Neural progenitor cell (in vitro differentiated cells): ENCODE data around the gene CCSER1. TPM values are rescaled to one million over a fixed set of nuclear protein-coding genes. Genes with fewer than 3 reads are reported as not detected.

ENCODE experiments used
- DNase-seq: peaks from one replicate; pipeline ENCODE4 v3.0.0-alpha.2; 2016; ENCODE audit warnings: low spot score
- H2AFZ ChIP-seq: fragments of 200-600 bp; sonication (generic); replicated peaks from 2 replicates; pipeline ENCODE4 v1.6.1; 2016; ENCODE audit warnings: antibody characterized with exemption
- H3F3A ChIP-seq: fragments of 200-600 bp; sonication (generic); 2 replicates; pipeline ENCODE4 v1.6.1; 2016; ENCODE audit warnings: antibody characterized with exemption, low read depth
- H3K27ac ChIP-seq: fragments of 200-600 bp; sonication (generic); 2 replicates; pipeline ENCODE4 v1.5.1; 2016; ENCODE audit warnings: mild to moderate bottlenecking
- H3K27me3 ChIP-seq: fragments of 200-600 bp; sonication (generic); 2 replicates; pipeline ENCODE4 v1.6.1; 2016; ENCODE audit warnings: mild to moderate bottlenecking, moderate library complexity
- H3K36me3 ChIP-seq: fragments of 200-600 bp; sonication (generic); 2 replicates; pipeline ENCODE4 v1.5.1; 2016
- H3K4me1 ChIP-seq: fragments of 200-600 bp; sonication (generic); 2 replicates; pipeline ENCODE4 v1.6.1; 2016; ENCODE audit warnings: mixed run types
- H3K4me2 ChIP-seq: fragments of 200-600 bp; sonication (generic); 2 replicates; pipeline ENCODE4 v1.6.1; 2016
- H3K4me3 ChIP-seq: fragments of 200-600 bp; sonication (generic); 2 replicates; pipeline ENCODE4 v1.5.1; 2016
- H3K79me2 ChIP-seq: fragments of 200-600 bp; sonication (generic); 2 replicates; pipeline ENCODE4 v1.6.1; 2016; ENCODE audit warnings: low read depth
- H3K9ac ChIP-seq: fragments of 200-600 bp; sonication (generic); 2 replicates; pipeline ENCODE4 v1.6.1; 2016
- H3K9me3 ChIP-seq: fragments of 200-600 bp; sonication (generic); 2 replicates; pipeline ENCODE4 v1.5.1; 2016; ENCODE audit warnings: low read depth
- H4K20me1 ChIP-seq: fragments of 200-600 bp; sonication (generic); 2 replicates; pipeline ENCODE4 v1.6.1; 2016; ENCODE audit warnings: low read depth
- H3K27ac Mint-ChIP-seq: 3 replicates; pipeline ENCODE4 v1.8.0; 2021; ENCODE audit warnings: mixed read lengths
- H3K27me3 Mint-ChIP-seq: 2 replicates; pipeline ENCODE4 v1.8.0; 2022; ENCODE audit warnings: low read depth, mild to moderate bottlenecking, inconsistent platforms, moderate library complexity, mixed read lengths; ENCODE audit not compliant: insufficient read depth
- H3K36me3 Mint-ChIP-seq: 3 replicates; pipeline ENCODE4 v1.8.0; 2021; ENCODE audit warnings: mixed read lengths
- H3K4me1 Mint-ChIP-seq: 3 replicates; pipeline ENCODE4 v1.8.0; 2021; ENCODE audit warnings: mixed read lengths
- H3K4me3 Mint-ChIP-seq: 3 replicates; pipeline ENCODE4 v1.8.0; 2021; ENCODE audit warnings: mild to moderate bottlenecking, moderate library complexity, mixed read lengths
- H3K9me3 Mint-ChIP-seq: 3 replicates; pipeline ENCODE4 v1.8.0; 2020; ENCODE audit warnings: mixed read lengths
- EZH2 ChIP-seq: fragments of 200-600 bp; sonication (generic); IDR thresholded peaks from 2 replicates; pipeline ENCODE4 v1.6.1; 2017; ENCODE audit warnings: antibody characterized with exemption, mild to moderate bottlenecking, moderate library complexity
- EZH2phosphoT487 ChIP-seq: fragments of 200-600 bp; sonication (generic); IDR thresholded peaks from 2 replicates; pipeline ENCODE4 v1.6.1; 2017; ENCODE audit warnings: antibody characterized with exemption
- total RNA-seq: library from RNA; depleted of rRNA; stranded (reverse); fragments of >200 nt; gene quantifications from 2 replicates; pipeline ENCODE4 v1.2.3, GENCODE V29; 2015; ENCODE audit warnings: low replicate concordance
- TF ChIP-seq, protein P1 (sequence below): fragments of 200-600 bp; sonication (generic); IDR thresholded peaks from 2 replicates; pipeline ENCODE4 v1.5.1; 2017; ENCODE audit warnings: antibody characterized with exemption, mild to moderate bottlenecking

CCSER1 gene
- total RNA-seq, 1 donor from 2014 or later = 0.77 TPM

GRCh38 chr4:90081432-90082144 is 45.6 kb upstream of the CCSER1 start:
- no peaks in the 10 kb centered on the region for H3K9me3 ChIP-seq
- DNase-seq = no peak
- H3K4me1 ChIP-seq = peaks cover 8% of the 10 kb centered on the region
- H3K4me2 ChIP-seq = no peak overlapping the region
- H3K27me3 Mint-ChIP-seq = peaks cover 4% of the 10 kb centered on the region
- no peaks in the 10 kb centered on the region for H3F3A ChIP-seq
- no peak overlapping the region for H3K27ac ChIP-seq
- H3K36me3 Mint-ChIP-seq = no peaks in the 10 kb centered on the region
- TF ChIP-seq EZH2 (no peak), EZH2phosphoT487 (no peak)
- TF ChIP-seq, protein P1, sequence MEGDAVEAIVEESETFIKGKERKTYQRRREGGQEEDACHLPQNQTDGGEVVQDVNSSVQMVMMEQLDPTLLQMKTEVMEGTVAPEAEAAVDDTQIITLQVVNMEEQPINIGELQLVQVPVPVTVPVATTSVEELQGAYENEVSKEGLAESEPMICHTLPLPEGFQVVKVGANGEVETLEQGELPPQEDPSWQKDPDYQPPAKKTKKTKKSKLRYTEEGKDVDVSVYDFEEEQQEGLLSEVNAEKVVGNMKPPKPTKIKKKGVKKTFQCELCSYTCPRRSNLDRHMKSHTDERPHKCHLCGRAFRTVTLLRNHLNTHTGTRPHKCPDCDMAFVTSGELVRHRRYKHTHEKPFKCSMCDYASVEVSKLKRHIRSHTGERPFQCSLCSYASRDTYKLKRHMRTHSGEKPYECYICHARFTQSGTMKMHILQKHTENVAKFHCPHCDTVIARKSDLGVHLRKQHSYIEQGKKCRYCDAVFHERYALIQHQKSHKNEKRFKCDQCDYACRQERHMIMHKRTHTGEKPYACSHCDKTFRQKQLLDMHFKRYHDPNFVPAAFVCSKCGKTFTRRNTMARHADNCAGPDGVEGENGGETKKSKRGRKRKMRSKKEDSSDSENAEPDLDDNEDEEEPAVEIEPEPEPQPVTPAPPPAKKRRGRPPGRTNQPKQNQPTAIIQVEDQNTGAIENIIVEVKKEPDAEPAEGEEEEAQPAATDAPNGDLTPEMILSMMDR = no peak
- no peak overlapping the region for H3K9ac ChIP-seq
- H3K27ac Mint-ChIP-seq = no peak overlapping the region
- H3K4me3 ChIP-seq = no peak overlapping the region
- H3K4me3 Mint-ChIP-seq = no peak overlapping the region
- no peak overlapping the region for H2AFZ ChIP-seq
- peaks cover 12% of the 10 kb centered on the region for H3K4me1 Mint-ChIP-seq
- no peaks in the 10 kb centered on the region for H4K20me1 ChIP-seq
- H3K36me3 ChIP-seq = no peaks in the 10 kb centered on the region
- H3K9me3 Mint-ChIP-seq = no peaks in the 10 kb centered on the region
- H3K27me3 ChIP-seq = no peaks in the 10 kb centered on the region
- H3K79me2 ChIP-seq = no peaks in the 10 kb centered on the region

- Histone ChIP-seq H3K4me1 (peaks cover 3% of the 10 kb centered on the region), H3K27ac (no peak overlapping the region), H3K9ac (no peak overlapping the region), H3F3A (no peaks in the 10 kb centered on the region), H3K36me3 (no peaks in the 10 kb centered on the region), H3K9me3 (no peaks in the 10 kb centered on the region), H3K4me2 (no peak overlapping the region), H4K20me1 (no peaks in the 10 kb centered on the region), H3K27me3 (no peaks in the 10 kb centered on the region), H3K79me2 (no peaks in the 10 kb centered on the region), H3K4me3 (no peak overlapping the region), H2AFZ (no peak overlapping the region)
- Mint-ChIP-seq H3K9me3 (no peaks in the 10 kb centered on the region), H3K27ac (no peak overlapping the region), H3K4me1 (peaks cover 8% of the 10 kb centered on the region), H3K4me3 (no peak overlapping the region), H3K27me3 (peaks cover 4% of the 10 kb centered on the region), H3K36me3 (no peaks in the 10 kb centered on the region)
- no peak for DNase-seq
- TF ChIP-seq, protein P1 = no peak
- TF ChIP-seq EZH2 (no peak), EZH2phosphoT487 (no peak)
These were observed 44.7 kb upstream of the CCSER1 start for GRCh38 chr4:90082449-90082848.

GRCh38 chr4:90084277-90084966 is 42.8 kb upstream of the CCSER1 start:
- no peaks in the 10 kb centered on the region for H3K9me3 ChIP-seq
- H3K27me3 Mint-ChIP-seq = peaks cover 2% of the 10 kb centered on the region
- no peaks in the 10 kb centered on the region for H3K27me3 ChIP-seq
- no peak overlapping the region for H3K4me3 Mint-ChIP-seq
- no peaks in the 10 kb centered on the region for H3K36me3 ChIP-seq
- H3K4me1 Mint-ChIP-seq = peaks cover 4% of the 10 kb centered on the region
- H3F3A ChIP-seq = no peaks in the 10 kb centered on the region
- no peaks in the 10 kb centered on the region for H3K79me2 ChIP-seq
- no peak overlapping the region for H3K27ac Mint-ChIP-seq
- no peak for DNase-seq
- no peak overlapping the region for H3K27ac ChIP-seq
- no peaks in the 10 kb centered on the region for H4K20me1 ChIP-seq
- no peaks in the 10 kb centered on the region for H3K36me3 Mint-ChIP-seq
- no peak overlapping the region for H3K4me2 ChIP-seq
- no peaks in the 10 kb centered on the region for H3K4me1 ChIP-seq
- no peaks in the 10 kb centered on the region for H3K9me3 Mint-ChIP-seq
- H3K9ac ChIP-seq = no peak overlapping the region
- no peak overlapping the region for H2AFZ ChIP-seq
- no peak overlapping the region for H3K4me3 ChIP-seq
- TF ChIP-seq EZH2phosphoT487 (no peak), EZH2 (no peak)
- TF ChIP-seq, protein P1 = no peak
